ENCODE data around the gene FCER1G. TPM values are rescaled to one million over a fixed set of nuclear protein-coding genes. Genes with fewer than 3 reads are reported as not detected.

Gene FCER1G
- total RNA-seq, 1 donor from 2014 or later = 0.93 TPM

DNA sequence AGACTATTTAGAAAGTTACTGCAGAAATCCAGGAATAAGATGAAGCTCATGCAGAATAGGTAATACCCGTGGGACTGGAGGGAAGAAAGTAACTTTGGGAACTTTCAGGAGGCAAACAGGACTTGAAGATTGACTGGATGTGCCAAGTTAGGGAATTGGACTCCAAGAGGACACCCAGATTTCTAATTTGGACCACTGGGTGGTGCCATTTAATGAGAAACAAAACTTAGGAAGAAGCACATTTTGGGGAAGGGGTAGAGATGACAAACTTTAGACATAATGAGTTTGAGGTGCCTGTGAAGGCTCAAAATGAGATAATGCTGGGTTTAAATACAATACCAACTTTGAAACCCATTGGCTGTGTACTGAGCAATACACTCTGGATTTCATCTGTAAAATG, 34.5 kb upstream of the FCER1G start:
- Mint-ChIP-seq H3K27ac (ENCODE audit: unreplicated experiment) (no peak overlapping the region), H3K9me3 (no peaks in the 10 kb centered on the region), H3K36me3 (ENCODE audit: low read depth) (no peaks in the 10 kb centered on the region), H3K4me3 (no peak overlapping the region), H3K27me3 (ENCODE audit: low read depth) (no peaks in the 10 kb centered on the region), H3K4me1 (peaks cover 27% of the 10 kb centered on the region)
- no peak for DNase-seq (ENCODE audit: low read depth, low spot score)
- TF ChIP-seq, protein P1, sequence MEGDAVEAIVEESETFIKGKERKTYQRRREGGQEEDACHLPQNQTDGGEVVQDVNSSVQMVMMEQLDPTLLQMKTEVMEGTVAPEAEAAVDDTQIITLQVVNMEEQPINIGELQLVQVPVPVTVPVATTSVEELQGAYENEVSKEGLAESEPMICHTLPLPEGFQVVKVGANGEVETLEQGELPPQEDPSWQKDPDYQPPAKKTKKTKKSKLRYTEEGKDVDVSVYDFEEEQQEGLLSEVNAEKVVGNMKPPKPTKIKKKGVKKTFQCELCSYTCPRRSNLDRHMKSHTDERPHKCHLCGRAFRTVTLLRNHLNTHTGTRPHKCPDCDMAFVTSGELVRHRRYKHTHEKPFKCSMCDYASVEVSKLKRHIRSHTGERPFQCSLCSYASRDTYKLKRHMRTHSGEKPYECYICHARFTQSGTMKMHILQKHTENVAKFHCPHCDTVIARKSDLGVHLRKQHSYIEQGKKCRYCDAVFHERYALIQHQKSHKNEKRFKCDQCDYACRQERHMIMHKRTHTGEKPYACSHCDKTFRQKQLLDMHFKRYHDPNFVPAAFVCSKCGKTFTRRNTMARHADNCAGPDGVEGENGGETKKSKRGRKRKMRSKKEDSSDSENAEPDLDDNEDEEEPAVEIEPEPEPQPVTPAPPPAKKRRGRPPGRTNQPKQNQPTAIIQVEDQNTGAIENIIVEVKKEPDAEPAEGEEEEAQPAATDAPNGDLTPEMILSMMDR (conservative IDR thresholded peaks at IDR 0.05) = peak; percentile 37

DNA sequence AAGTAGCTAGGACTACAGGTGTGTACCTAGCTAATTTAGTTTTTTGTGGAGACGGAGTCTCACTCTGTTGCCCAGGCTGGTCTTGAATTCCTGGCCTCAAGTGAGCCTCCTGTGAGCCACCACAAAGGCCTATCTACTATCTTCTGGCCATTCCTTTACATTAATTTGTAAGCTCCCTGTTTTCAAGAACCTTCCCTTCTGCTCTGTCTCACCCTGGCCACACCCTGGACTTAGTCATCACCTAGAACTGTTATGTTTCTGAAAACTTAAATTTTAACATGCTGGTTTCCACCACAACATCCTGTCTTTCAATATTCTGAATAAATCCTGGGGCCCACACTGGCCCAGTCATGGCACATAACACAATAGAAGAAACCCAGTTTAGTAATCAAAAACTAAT, 32.9 kb upstream of the FCER1G start:
- no peaks in the 10 kb centered on the region for H3K27me3 Mint-ChIP-seq (ENCODE audit: low read depth)
- TF ChIP-seq, protein P1 (conservative IDR thresholded peaks at IDR 0.05) = no peak
- peaks cover 15% of the 10 kb centered on the region for H3K4me1 Mint-ChIP-seq
- DNase-seq (ENCODE audit: low read depth, low spot score) = no peak
- no peaks in the 10 kb centered on the region for H3K9me3 Mint-ChIP-seq
- H3K27ac Mint-ChIP-seq (ENCODE audit: unreplicated experiment) = no peak overlapping the region
- no peak overlapping the region for H3K4me3 Mint-ChIP-seq
- no peaks in the 10 kb centered on the region for H3K36me3 Mint-ChIP-seq (ENCODE audit: low read depth)

DNA sequence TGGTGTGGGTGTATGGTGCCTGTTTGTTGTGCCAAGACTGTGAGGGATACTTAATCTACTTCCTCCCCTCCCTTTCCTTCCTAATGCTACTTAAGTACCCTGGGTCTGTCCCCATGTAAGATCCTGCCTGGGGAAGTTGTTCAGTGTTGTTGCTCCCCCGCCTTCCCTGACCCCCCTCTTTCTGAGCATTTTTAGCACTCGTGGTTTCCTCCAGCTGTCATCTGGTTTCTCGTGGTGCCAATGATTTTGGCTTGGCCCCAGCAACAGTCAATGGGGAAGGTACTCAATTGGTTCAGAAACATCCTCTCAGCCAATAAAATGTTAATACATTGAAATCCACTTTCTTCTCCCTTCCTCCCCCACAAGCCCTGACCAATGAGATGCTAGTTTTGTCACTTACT, 29.8 kb upstream of the FCER1G start:
- Mint-ChIP-seq H3K27me3 (ENCODE audit: low read depth) (no peaks in the 10 kb centered on the region), H3K4me1 (peaks cover 3% of the 10 kb centered on the region), H3K27ac (ENCODE audit: unreplicated experiment) (no peak overlapping the region), H3K36me3 (ENCODE audit: low read depth) (no peaks in the 10 kb centered on the region), H3K9me3 (no peaks in the 10 kb centered on the region), H3K4me3 (no peak overlapping the region)
- TF ChIP-seq, protein P1 (conservative IDR thresholded peaks at IDR 0.05) = no peak
- no peak for DNase-seq (ENCODE audit: low read depth, low spot score)

DNA sequence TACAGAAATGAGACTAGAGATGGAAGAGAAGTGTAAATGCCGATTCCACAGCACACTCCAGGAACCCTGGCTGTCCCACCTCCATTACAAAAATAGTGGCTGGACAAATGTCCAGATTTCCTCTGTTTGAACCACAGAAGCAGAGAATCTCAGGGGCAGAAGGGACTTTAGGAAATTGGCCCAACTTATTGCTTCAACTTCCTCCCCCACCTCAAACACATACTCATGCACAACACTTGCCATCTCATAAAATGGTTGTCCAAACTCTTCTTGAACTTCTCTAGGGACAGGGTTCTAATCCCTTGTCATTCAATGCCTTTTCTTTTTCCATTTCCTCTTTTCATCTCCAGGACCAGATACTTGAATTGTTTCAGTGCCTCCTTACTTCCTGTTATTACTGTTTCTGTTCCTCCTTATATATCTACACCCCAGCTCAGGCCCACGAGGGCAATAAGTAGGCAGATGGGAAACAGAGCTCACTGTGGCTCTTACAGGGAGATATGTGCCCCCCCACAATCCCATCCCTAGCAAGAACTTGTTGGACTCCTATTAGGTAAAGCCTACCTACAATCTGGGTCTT, 29.3 kb upstream of the FCER1G start:
- H3K4me3 Mint-ChIP-seq = no peak overlapping the region
- H3K9me3 Mint-ChIP-seq = no peaks in the 10 kb centered on the region
- peaks cover 8% of the 10 kb centered on the region for H3K4me1 Mint-ChIP-seq
- no peaks in the 10 kb centered on the region for H3K27me3 Mint-ChIP-seq (ENCODE audit: low read depth)
- DNase-seq (ENCODE audit: low read depth, low spot score) = no peak
- no peaks in the 10 kb centered on the region for H3K36me3 Mint-ChIP-seq (ENCODE audit: low read depth)
- no peak overlapping the region for H3K27ac Mint-ChIP-seq (ENCODE audit: unreplicated experiment)
- TF ChIP-seq, protein P1 (conservative IDR thresholded peaks at IDR 0.05) = no peak

DNA sequence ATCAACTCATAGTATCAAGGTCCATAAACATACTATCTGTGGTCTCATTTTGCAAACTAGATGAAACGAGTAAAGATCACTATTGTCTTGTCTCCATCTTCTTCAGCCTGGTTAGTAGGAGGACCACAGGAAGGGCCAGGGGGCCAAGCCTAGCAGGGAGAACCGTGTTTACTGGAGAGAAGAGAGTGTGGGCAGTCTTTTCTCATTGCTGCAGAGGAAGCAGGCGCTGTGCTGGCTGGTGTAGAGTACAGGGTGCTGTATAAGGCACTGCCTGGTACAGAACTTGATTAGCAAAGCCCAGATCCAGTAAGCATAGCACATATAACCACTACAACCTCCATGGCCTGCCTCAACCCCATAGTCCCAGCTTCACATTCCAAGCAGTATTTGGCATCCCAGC, 27.8 kb upstream of the FCER1G start:
- Mint-ChIP-seq H3K27me3 (ENCODE audit: low read depth) (no peaks in the 10 kb centered on the region), H3K27ac (ENCODE audit: unreplicated experiment) (no peak overlapping the region), H3K9me3 (no peaks in the 10 kb centered on the region), H3K4me1 (peaks cover 23% of the 10 kb centered on the region), H3K36me3 (ENCODE audit: low read depth) (no peaks in the 10 kb centered on the region), H3K4me3 (no peak overlapping the region)
- DNase-seq (ENCODE audit: low read depth, low spot score) = no peak
- TF ChIP-seq, protein P1 (conservative IDR thresholded peaks at IDR 0.05) = no peak

Data from neural crest cell (in vitro differentiated cells).